GM03348 (cell line): ENCODE data around the gene NR5A1.

Experiments used
- DNase-seq: peaks from one replicate; pipeline ENCODE4 v3.0.0; 2012; ENCODE audit warnings: low spot score

NR5A1 gene

GRCh38 chr9:124480621-124480981, 26.6 kb downstream of the NR5A1 start:
- DNase-seq, result peak; percentile 76

- DNase-seq, result no peak
Observed at GRCh38 chr9:124479947-124480620, 27.1 kb downstream of the NR5A1 start.

GRCh38 chr9:124479371-124479770, 27.8 kb downstream of the NR5A1 start:
- DNase-seq, result no peak

- no peak for DNase-seq
Observed at GRCh38 chr9:124478354-124478753, 28.8 kb downstream of the NR5A1 start.

- DNase-seq, result no peak
Observed at GRCh38 chr9:124477648-124478285, 29.4 kb downstream of the NR5A1 start.

- no peak for DNase-seq
Observed at GRCh38 chr9:124477211-124477647, 30.0 kb downstream of the NR5A1 start.

- no peak for DNase-seq
Observed at GRCh38 chr9:124475868-124476690, 31.1 kb downstream of the NR5A1 start.

GRCh38 chr9:124475158-124475867, 31.9 kb downstream of the NR5A1 start:
- no peak for DNase-seq

GRCh38 chr9:124474151-124474550, 33.0 kb downstream of the NR5A1 start:
- DNase-seq, result no peak

- no peak for DNase-seq
Observed at GRCh38 chr9:124473310-124473709, 33.9 kb downstream of the NR5A1 start.

- no peak for DNase-seq
Observed at GRCh38 chr9:124472770-124473169, 34.4 kb downstream of the NR5A1 start.

- no peak for DNase-seq
Observed at GRCh38 chr9:124471761-124472160, 35.4 kb downstream of the NR5A1 start.

GRCh38 chr9:124470726-124471125, 36.5 kb downstream of the NR5A1 start:
- DNase-seq, result no peak

GRCh38 chr9:124470306-124470705, 36.9 kb downstream of the NR5A1 start:
- DNase-seq, result no peak

GRCh38 chr9:124469011-124469832, 38.0 kb downstream of the NR5A1 start:
- DNase-seq, result no peak

GRCh38 chr9:124468061-124468740, 39.0 kb downstream of the NR5A1 start:
- no peak for DNase-seq

GRCh38 chr9:124467410-124468060, 39.7 kb downstream of the NR5A1 start:
- no peak for DNase-seq

- no peak for DNase-seq
Observed at GRCh38 chr9:124465736-124466135, 41.5 kb downstream of the NR5A1 start.

- DNase-seq, result no peak
Observed at GRCh38 chr9:124462739-124463138, 44.5 kb downstream of the NR5A1 start.

- no peak for DNase-seq
Observed at GRCh38 chr9:124458441-124458840, 48.8 kb downstream of the NR5A1 start.
